HepG2 (cell line): Measurements from ENCODE around the gene ERVH48-1.

Experiments used
- CTCF ChIP-seq: sonication (generic); formaldehyde crosslinking; IDR thresholded peaks from 2 replicates; pipeline ENCODE4 v1.5.0; 2020; ENCODE audit warnings: mild to moderate bottlenecking, missing genetic modification reagents, moderate library complexity
- FOXJ3 ChIP-seq: sonication (generic); formaldehyde crosslinking; IDR thresholded peaks from 2 replicates; pipeline ENCODE4 v1.4.0; 2020; ENCODE audit warnings: missing genetic modification reagents, mild to moderate bottlenecking, borderline replicate concordance
- GATA4 ChIP-seq: sonication (generic); IDR thresholded peaks from 2 replicates; pipeline ENCODE4 v1.6.1; 2016; ENCODE audit warnings: antibody characterized with exemption, low read depth, borderline replicate concordance
- PBX3 ChIP-seq: sonication (generic); formaldehyde crosslinking; IDR thresholded peaks from 2 replicates; pipeline ENCODE4 v1.8.1; 2023; ENCODE audit warnings: missing genetic modification reagents, inconsistent platforms, borderline replicate concordance
- USF2 ChIP-seq, 2 experiments: sonication (generic) in 1 of 2; formaldehyde crosslinking in 1 of 2; IDR thresholded peaks; 2 replicates each; pipeline versions ENCODE4 v1.5.1 to v1.6.1; 2011 to 2020; ENCODE audit warnings: borderline replicate concordance in 1 of 2, low read depth in 1 of 2, low read length in 1 of 2, mild to moderate bottlenecking in 1 of 2, missing genetic modification reagents in 1 of 2, moderate library complexity in 1 of 2

GRCh38 chr21:42921927-42922326 is 3.5 kb downstream of the ERVH48-1 start:
- TF ChIP-seq USF2 (IDR thresholded peaks at IDR 0.05; ENCODE audit: low read depth, low read length), result no peak
- no peak for TF ChIP-seq USF2 (CRISPR knock-in tag; IDR thresholded peaks at IDR 0.05; ENCODE audit: borderline replicate concordance)
- no peak for TF ChIP-seq FOXJ3
- TF ChIP-seq CTCF (CRISPR knock-in tag), result no peak
- TF ChIP-seq PBX3 (CRISPR knock-in tag), result no peak
- TF ChIP-seq GATA4, result no peak
